Adrenal gland (tissue), 12 donors: ENCODE data around the gene RNF220. TPM values are rescaled to one million over a fixed set of nuclear protein-coding genes. Genes with fewer than 3 reads are reported as not detected.
A peak's percentile ranks its signal among the peaks of the same experiment; 100 is the strongest.

Source experiments
- DNase-seq, 7 donors: peaks; one replicate each; pipeline ENCODE4 v3.0.0-alpha.2; 2019 to 2020
- H3K27ac ChIP-seq, 5 donors: fragments of 200-600 bp; sonication (generic) in 4 of 5; 1 replicate in 3 of 5; 2 replicates in 2 of 5; pipeline versions ENCODE4 v1.5.1 to v1.8.0; 2016 to 2020; ENCODE audit warnings: mild to moderate bottlenecking in 1 of 5
- H3K27me3 ChIP-seq: fragments of 200-600 bp; 2 replicates; pipeline ENCODE4 v1.8.0; 2021
- H3K36me3 ChIP-seq, 2 donors: fragments of 200-600 bp; replicated peaks in 1 of 2; 1 replicate in 1 of 2; 2 replicates in 1 of 2; pipeline versions ENCODE4 v1.5.1 to v1.8.0; 2018 to 2022
- H3K4me1 ChIP-seq, 2 donors: fragments of 200-600 bp; replicated peaks in 1 of 2; 1 replicate in 1 of 2; 2 replicates in 1 of 2; pipeline versions ENCODE4 v1.5.1 to v1.8.0; 2018 to 2021
- H3K4me3 ChIP-seq, 4 donors: fragments of 200-600 bp; sonication (generic) in 3 of 4; one replicate each; pipeline ENCODE4 v1.5.1; 2016 to 2018
- H3K9me3 ChIP-seq, 3 donors: fragments of 200-600 bp; sonication (generic) in 1 of 3; replicated peaks in 1 of 3; 1 replicate in 2 of 3; 2 replicates in 1 of 3; pipeline versions ENCODE4 v1.5.1 to v1.8.0; 2016 to 2021
- CTCF ChIP-seq, 6 experiments: fragments of 450-650 bp in 4 of 6; fragments of 200-600 bp in 2 of 6; sonication (generic) in 1 of 6; IDR thresholded peaks; 1 replicate in 5 of 6; 2 replicates in 1 of 6; pipeline versions ENCODE4 v1.5.1 to v1.8.0; 2016 to 2021; ENCODE audit warnings: antibody characterized with exemption in 6 of 6, mild to moderate bottlenecking in 2 of 6, moderate library complexity in 1 of 6
- POLR2A ChIP-seq, 2 donors: fragments of 450-650 bp; IDR thresholded peaks; one replicate each; pipeline ENCODE4 v1.6.1; 2017; ENCODE audit warnings: antibody characterized with exemption in 2 of 2, mild to moderate bottlenecking in 2 of 2, moderate library complexity in 1 of 2
- WGBS, 4 donors: extraction: QIAGEN DNeasy Blood & Tissue Kit in 2 of 4; methylation state at CpG; one replicate each; pipeline versions ENCODE4 v1.1.5 to v1.1.7; 2013 to 2017; 5-methylcytosine and 5-hydroxymethylcytosine counted together
- intact Hi-C, 2 donors: fragments of 100-400 bp; cut with DNase I; formaldehyde crosslinking; loops; one replicate each; pipeline versions ENCODE4 v1.14.1 to v1.15.0; 2022 to 2023
- polyA plus RNA-seq, 3 donors: library from polyadenylated mRNA; stranded (reverse); fragments of 200-250 nt in 2 of 3; fragments of 350-450 nt in 1 of 3; fragmentation: Illumina TruSeq in 1 of 3; extraction: RNeasy Lipid Tissue Mini Kit (QIAGEN cat#74804) in 1 of 3; gene quantifications; one replicate each; pipeline ENCODE4 v1.2.3, GENCODE V29; 2013 to 2014
- total RNA-seq, 9 donors: library from RNA; depleted of rRNA in 4 of 9; stranded (reverse); fragments of >200 nt in 4 of 9; fragments of 120-200 nt in 1 of 9; fragmentation: NEBNext Ultra II Directional in 1 of 9; extraction: Animal tissue kit (Norgen Biotek cat#: 25700) in 1 of 9; gene quantifications; one replicate each; pipeline versions ENCODE4 v1.1.0 to v1.2.4, GENCODE V29; 2013 to 2023
- donor health status: healthy with polysubstance abuse.
- donor health status: Bipolar disorder and iron deficiency.
- donor health status: DM: yes; HTN: yes; CAD: no.
- donor health status: DM: no; HTN: no; CAD: no.
- donor health status: DM: no; HTN: no; CAD: no.
- donor health status: DM: yes; HTN: yes; CAD: no.

The RNF220 gene
- total and polyA plus RNA-seq, 12 donors = 36.3 to 150 (median 66.5) TPM

GRCh38 chr1:44485934-44486460 is 80.9 kb downstream of the RNF220 start:
- H3K4me3 ChIP-seq = no peak overlapping the region
- intact Hi-C loops = no loop called here
- H3K36me3 ChIP-seq = no peaks in the 10 kb centered on the region
- peaks cover 4% of the 10 kb centered on the region for H3K27me3 ChIP-seq
- no peaks in the 10 kb centered on the region for H3K9me3 ChIP-seq
- peak overlapping the region in 1 of 5 donors; percentile 38 for H3K27ac ChIP-seq
- DNase-seq = no peak
- TF ChIP-seq POLR2A (IDR thresholded peaks at IDR 0.05) (no peak), CTCF (IDR thresholded peaks at IDR 0.05) (no peak)
- 42 to 57% (median 57%) methylated on average over 5 of the region's 5 CpGs for WGBS, 4 donors
- H3K4me1 ChIP-seq = peaks cover 0 to 11% of the 10 kb centered on the region in 2 donors

- Histone ChIP-seq H3K4me1 (peaks cover 0 to 11% of the 10 kb centered on the region in 2 donors), H3K4me3 (no peak overlapping the region), H3K9me3 (no peaks in the 10 kb centered on the region), H3K27ac (no peak overlapping the region), H3K27me3 (peaks cover 4% of the 10 kb centered on the region), H3K36me3 (no peaks in the 10 kb centered on the region)
- no peak for DNase-seq
- WGBS, 4 donors = 45 to 57% (median 52%) methylated on average over 5 of the region's 5 CpGs
- intact Hi-C loops = no loop called here
- TF ChIP-seq CTCF (IDR thresholded peaks at IDR 0.05) (no peak), POLR2A (IDR thresholded peaks at IDR 0.05) (no peak)
These were observed 84.4 kb downstream of the RNF220 start for GRCh38 chr1:44489481-44489880.

GRCh38 chr1:44496541-44497171 is 91.6 kb downstream of the RNF220 start:
- Histone ChIP-seq H3K27me3 (peaks cover 14% of the 10 kb centered on the region), H3K36me3 (no peaks in the 10 kb centered on the region), H3K9me3 (no peaks in the 10 kb centered on the region), H3K4me1 (no peaks in the 10 kb centered on the region), H3K4me3 (no peak overlapping the region), H3K27ac (no peak overlapping the region)
- intact Hi-C loops = no loop called here
- 86 to 94% (median 89%) methylated on average over 6 of the region's 6 CpGs for WGBS, 4 donors
- DNase-seq = no peak
- TF ChIP-seq CTCF (IDR thresholded peaks at IDR 0.05) (no peak), POLR2A (IDR thresholded peaks at IDR 0.05) (no peak)

DNA sequence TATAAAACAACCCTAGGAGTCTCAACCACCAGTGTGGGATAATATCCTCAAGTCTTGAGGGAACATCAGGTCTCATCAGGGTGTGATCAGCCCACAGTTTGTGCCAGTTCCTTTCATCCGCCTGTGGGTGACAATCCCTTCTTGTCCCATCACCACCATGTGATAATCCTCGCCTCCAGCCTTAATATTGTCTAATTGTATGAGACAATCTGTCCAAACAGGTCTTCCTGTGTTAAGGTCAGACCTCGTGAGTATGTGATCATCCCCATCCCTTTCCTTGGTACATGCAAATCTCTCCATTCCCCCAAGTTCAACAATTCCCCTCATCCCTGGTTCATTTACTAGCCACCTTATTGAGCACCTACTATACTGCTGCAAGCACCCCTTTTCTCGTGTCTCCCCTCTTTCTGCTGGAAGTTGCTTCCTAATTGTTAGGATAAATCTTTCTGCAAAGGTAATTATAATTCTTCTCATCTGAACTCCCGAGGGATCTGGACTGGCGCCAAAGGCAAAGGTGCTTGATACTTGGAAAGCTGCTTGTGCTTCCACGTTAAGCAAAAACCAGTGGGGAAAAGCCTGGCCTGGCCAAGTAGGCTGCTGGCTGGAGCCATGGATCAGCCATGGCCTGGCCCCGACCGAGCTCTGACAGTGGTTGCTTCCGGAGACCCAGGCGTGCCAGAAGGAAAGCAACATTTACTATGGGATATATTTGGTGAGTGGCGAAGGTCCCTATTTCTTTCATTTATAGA is 92.5 kb downstream of the RNF220 start:
- Histone ChIP-seq H3K36me3 (no peaks in the 10 kb centered on the region), H3K27ac (no peak overlapping the region), H3K27me3 (peaks cover 14% of the 10 kb centered on the region), H3K4me1 (no peaks in the 10 kb centered on the region), H3K4me3 (no peak overlapping the region), H3K9me3 (no peaks in the 10 kb centered on the region)
- intact Hi-C loops = no loop called here
- peak in 1 of 7 donors; percentile 15 for DNase-seq
- TF ChIP-seq CTCF (IDR thresholded peaks at IDR 0.05) (no peak), POLR2A (IDR thresholded peaks at IDR 0.05) (no peak)
- WGBS, 4 donors = 73 to 81% (median 78%) methylated on average over 12 of the region's 12 CpGs
